ENCODE data around the gene NIP7. TPM values are rescaled to one million over a fixed set of nuclear protein-coding genes. Genes with fewer than 3 reads are reported as not detected.

The NIP7 gene
- total RNA-seq, 1 donor from 2014 or later, result 21.9 TPM

DNA sequence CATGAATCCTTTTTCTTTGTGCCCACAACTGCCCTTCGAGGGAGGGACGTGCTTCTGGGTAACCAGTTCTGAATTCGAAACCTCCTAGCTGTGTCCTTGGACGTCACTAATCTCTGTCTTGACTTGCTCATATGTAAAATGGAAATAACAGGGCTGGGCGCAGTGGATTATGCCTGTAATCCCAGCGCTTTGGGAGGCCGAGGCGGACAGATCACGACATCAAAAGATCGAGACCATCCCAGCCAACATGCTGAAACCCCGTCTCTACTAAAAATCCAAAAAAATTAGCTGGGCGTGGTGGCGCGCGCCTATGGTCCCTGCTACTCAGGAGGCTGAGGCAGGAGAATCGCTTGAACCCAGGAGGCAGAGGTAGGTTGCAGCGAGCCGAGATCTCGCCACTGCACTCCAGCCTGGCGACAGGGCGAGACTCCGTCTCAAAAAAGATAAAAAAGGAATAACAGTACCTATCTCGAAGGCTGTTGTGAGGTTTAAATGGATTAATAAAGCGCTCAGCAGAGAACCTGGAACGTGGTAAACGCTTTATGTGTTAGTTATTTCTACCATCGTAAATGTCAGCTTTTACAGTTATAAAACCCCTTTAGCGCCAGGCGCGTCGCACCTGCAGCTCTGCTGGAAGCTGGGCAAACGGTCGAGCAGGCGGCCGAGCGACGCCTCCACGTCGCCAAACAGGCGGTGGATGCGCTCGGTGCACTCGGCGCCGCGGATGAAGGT is 849 bp upstream of the NIP7 start:
- Histone ChIP-seq H3K4me1 (ENCODE audit: control insufficient read depth in 3 of 3, insufficient read depth in 3 of 3, low read length in 3 of 3) (peaks cover 16 to 26% (median 24%) of the 10 kb centered on the region in 3 donors), H3K27me3 (ENCODE audit: control insufficient read depth in 3 of 3, insufficient read depth in 3 of 3, low read length in 3 of 3) (no peaks in the 10 kb centered on the region), H3K27ac (ENCODE audit: low read depth, low read length) (peak overlapping the region; percentile 86), H3K9me3 (ENCODE audit: control insufficient read depth in 3 of 3, low read length in 3 of 3) (no peaks in the 10 kb centered on the region), H3K36me3 (ENCODE audit: control insufficient read depth in 3 of 3, insufficient read depth in 3 of 3, low read length in 3 of 3) (peaks cover 29 to 44% (median 43%) of the 10 kb centered on the region in 3 donors), H3K9ac (ENCODE audit: low read depth in 1 of 3, low read length in 3 of 3) (peak overlapping the region; percentile 86 to 93 (median 89)), H3K4me3 (ENCODE audit: low read length in 3 of 3) (peak overlapping the region; percentile 95 to 96 (median 96))

DNA sequence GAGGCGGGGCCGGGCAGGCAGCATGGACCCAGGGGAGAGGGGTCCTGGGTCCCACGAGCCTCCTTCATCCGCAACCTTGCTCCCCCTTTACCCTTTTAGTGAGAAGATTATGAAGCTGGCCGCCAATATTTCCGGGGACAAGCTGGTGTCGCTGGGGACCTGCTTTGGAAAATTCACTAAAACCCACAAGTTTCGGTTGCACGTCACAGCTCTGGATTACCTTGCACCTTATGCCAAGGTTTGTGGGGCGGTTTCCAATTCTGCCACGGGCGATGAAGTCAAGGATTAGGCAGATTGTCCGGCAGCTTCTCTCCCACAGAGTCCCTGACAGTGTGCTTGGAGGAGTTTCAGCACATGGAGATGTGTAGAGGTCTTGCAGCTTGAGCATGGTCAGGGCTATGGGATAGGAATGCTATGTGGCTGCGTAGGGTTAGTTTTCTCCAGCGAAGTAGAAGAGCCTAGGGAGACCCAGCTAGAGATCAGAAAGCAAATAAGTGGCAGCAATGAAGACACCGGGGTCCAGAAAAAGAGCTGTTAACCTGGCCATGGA is 598 bp downstream of the NIP7 start:
- Histone ChIP-seq H3K9ac (ENCODE audit: low read depth in 1 of 3, low read length in 3 of 3) (peak overlapping the region; percentile 86 to 92 (median 91)), H3K4me3 (ENCODE audit: low read length in 3 of 3) (peak overlapping the region; percentile 95 to 96 (median 96)), H3K27ac (ENCODE audit: low read depth, low read length) (peak overlapping the region; percentile 86), H3K4me1 (ENCODE audit: control insufficient read depth in 3 of 3, insufficient read depth in 3 of 3, low read length in 3 of 3) (peaks cover 16 to 26% (median 24%) of the 10 kb centered on the region in 3 donors), H3K9me3 (ENCODE audit: control insufficient read depth in 3 of 3, low read length in 3 of 3) (no peaks in the 10 kb centered on the region), H3K36me3 (ENCODE audit: control insufficient read depth in 3 of 3, insufficient read depth in 3 of 3, low read length in 3 of 3) (peaks cover 15 to 36% (median 30%) of the 10 kb centered on the region in 3 donors), H3K27me3 (ENCODE audit: control insufficient read depth in 3 of 3, insufficient read depth in 3 of 3, low read length in 3 of 3) (no peaks in the 10 kb centered on the region)

DNA sequence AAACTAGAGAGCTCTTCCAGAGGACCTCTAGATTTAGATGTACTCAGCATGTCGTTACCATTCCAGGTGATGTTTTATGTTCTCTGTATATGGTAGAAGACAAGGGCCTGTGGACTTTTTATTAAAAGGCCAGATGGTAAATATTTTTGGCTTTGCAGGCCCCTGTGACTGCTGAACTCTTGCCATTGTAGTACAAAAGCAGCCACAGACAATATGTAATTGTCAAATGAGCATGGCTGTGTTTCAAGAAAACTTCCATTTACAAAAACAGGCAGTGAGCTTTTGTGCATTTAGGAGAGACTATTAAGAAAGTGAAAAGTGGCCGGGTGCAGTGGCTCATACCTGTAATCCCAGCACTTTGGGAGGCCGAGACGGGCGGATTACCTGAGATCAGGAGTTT is 4.6 kb downstream of the NIP7 start:
- Histone ChIP-seq H3K4me1 (ENCODE audit: control insufficient read depth in 3 of 3, insufficient read depth in 3 of 3, low read length in 3 of 3) (peaks cover 9 to 11% (median 11%) of the 10 kb centered on the region in 3 donors), H3K27me3 (ENCODE audit: control insufficient read depth in 3 of 3, insufficient read depth in 3 of 3, low read length in 3 of 3) (no peaks in the 10 kb centered on the region), H3K9me3 (ENCODE audit: control insufficient read depth in 3 of 3, low read length in 3 of 3) (no peaks in the 10 kb centered on the region), H3K36me3 (ENCODE audit: control insufficient read depth in 3 of 3, insufficient read depth in 3 of 3, low read length in 3 of 3) (peaks cover 6 to 24% (median 18%) of the 10 kb centered on the region in 3 donors), H3K4me3 (ENCODE audit: low read length in 3 of 3) (no peak overlapping the region), H3K27ac (ENCODE audit: low read depth, low read length) (no peak overlapping the region), H3K9ac (ENCODE audit: low read depth in 1 of 3, low read length in 3 of 3) (no peak overlapping the region)

DNA sequence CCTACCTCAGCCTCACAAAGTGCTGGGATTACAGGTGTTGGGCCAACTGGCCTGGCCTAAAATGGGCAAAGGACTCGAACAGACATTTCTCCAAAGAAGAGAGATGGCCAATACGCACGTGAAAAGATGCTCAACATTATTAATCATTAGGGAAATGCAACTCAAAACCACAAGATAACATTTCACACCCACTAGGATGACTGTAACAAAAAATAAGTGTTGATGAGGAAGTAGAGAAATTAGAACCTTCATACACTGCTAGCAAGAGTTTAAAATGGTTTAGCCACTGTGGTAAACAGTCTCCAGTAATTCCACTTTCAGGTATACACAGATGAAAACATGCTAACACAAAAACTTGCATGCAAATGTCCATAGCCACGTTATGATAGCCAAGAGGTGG is 6.4 kb downstream of the NIP7 start:
- H3K9me3 ChIP-seq (ENCODE audit: control insufficient read depth in 3 of 3, low read length in 3 of 3), result no peaks in the 10 kb centered on the region
- no peak overlapping the region for H3K27ac ChIP-seq (ENCODE audit: low read depth, low read length)
- no peak overlapping the region for H3K4me3 ChIP-seq (ENCODE audit: low read length in 3 of 3)
- H3K9ac ChIP-seq (ENCODE audit: low read depth in 1 of 3, low read length in 3 of 3), result no peak overlapping the region
- H3K36me3 ChIP-seq (ENCODE audit: control insufficient read depth in 3 of 3, insufficient read depth in 3 of 3, low read length in 3 of 3), result peaks cover 9 to 28% (median 22%) of the 10 kb centered on the region in 3 donors
- H3K27me3 ChIP-seq (ENCODE audit: control insufficient read depth in 3 of 3, insufficient read depth in 3 of 3, low read length in 3 of 3), result no peaks in the 10 kb centered on the region
- H3K4me1 ChIP-seq (ENCODE audit: control insufficient read depth in 3 of 3, insufficient read depth in 3 of 3, low read length in 3 of 3), result peaks cover 0 to 2% (median 0%) of the 10 kb centered on the region in 3 donors

DNA sequence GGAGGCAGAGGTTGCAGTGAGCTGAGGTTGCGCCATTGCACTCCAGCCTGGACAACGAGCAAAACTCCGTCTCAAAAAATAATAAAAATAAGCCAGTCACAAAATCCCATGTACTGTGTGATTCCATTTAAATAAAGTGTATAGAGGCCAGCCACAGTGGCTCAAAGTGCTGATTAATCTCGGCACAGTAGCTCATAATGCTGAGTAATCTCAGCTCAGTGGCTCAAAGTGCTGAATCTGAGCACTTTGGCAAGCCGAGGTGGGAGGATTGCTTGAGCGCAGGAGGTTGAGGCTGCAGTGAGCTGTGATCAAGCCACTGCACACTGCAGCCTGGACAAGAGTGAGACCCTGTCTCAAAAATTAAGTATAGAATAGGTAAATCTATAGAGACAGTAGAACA is 7.1 kb downstream of the NIP7 start:
- Histone ChIP-seq H3K36me3 (ENCODE audit: control insufficient read depth in 3 of 3, insufficient read depth in 3 of 3, low read length in 3 of 3) (peaks cover 12 to 23% (median 18%) of the 10 kb centered on the region in 3 donors), H3K9me3 (ENCODE audit: control insufficient read depth in 3 of 3, low read length in 3 of 3) (no peaks in the 10 kb centered on the region), H3K4me1 (ENCODE audit: control insufficient read depth in 3 of 3, insufficient read depth in 3 of 3, low read length in 3 of 3) (no peaks in the 10 kb centered on the region), H3K4me3 (ENCODE audit: low read length in 3 of 3) (no peak overlapping the region), H3K9ac (ENCODE audit: low read depth in 1 of 3, low read length in 3 of 3) (no peak overlapping the region), H3K27me3 (ENCODE audit: control insufficient read depth in 3 of 3, insufficient read depth in 3 of 3, low read length in 3 of 3) (no peaks in the 10 kb centered on the region), H3K27ac (ENCODE audit: low read depth, low read length) (no peak overlapping the region)

DNA sequence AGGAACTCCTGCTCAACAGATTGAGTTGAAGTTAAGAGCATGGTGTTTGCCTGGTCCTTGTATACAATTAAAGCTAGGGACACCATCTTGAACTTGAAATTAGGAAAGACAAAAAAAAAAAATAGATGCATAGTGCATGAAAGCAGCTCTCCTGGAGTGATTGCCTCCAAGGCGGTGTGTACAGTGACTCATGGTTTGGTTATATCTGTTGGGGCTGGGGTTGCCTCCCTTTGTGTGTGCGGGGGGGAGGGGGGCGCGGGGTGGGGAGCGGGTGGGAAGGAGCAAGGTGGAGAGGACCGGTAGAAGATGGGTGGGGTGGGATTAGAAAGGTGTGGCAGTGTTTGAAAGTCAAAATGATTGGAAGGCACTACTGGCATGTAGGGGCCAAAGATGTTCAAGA is 8.7 kb downstream of the NIP7 start:
- H3K4me1 ChIP-seq (ENCODE audit: control insufficient read depth in 3 of 3, insufficient read depth in 3 of 3, low read length in 3 of 3), result no peaks in the 10 kb centered on the region
- H3K9ac ChIP-seq (ENCODE audit: low read depth in 1 of 3, low read length in 3 of 3), result no peak overlapping the region
- no peaks in the 10 kb centered on the region for H3K9me3 ChIP-seq (ENCODE audit: control insufficient read depth in 3 of 3, low read length in 3 of 3)
- H3K27ac ChIP-seq (ENCODE audit: low read depth, low read length), result no peak overlapping the region
- H3K4me3 ChIP-seq (ENCODE audit: low read length in 3 of 3), result no peak overlapping the region
- H3K36me3 ChIP-seq (ENCODE audit: control insufficient read depth in 3 of 3, insufficient read depth in 3 of 3, low read length in 3 of 3), result peaks cover 10 to 24% (median 16%) of the 10 kb centered on the region in 3 donors
- no peaks in the 10 kb centered on the region for H3K27me3 ChIP-seq (ENCODE audit: control insufficient read depth in 3 of 3, insufficient read depth in 3 of 3, low read length in 3 of 3)

DNA sequence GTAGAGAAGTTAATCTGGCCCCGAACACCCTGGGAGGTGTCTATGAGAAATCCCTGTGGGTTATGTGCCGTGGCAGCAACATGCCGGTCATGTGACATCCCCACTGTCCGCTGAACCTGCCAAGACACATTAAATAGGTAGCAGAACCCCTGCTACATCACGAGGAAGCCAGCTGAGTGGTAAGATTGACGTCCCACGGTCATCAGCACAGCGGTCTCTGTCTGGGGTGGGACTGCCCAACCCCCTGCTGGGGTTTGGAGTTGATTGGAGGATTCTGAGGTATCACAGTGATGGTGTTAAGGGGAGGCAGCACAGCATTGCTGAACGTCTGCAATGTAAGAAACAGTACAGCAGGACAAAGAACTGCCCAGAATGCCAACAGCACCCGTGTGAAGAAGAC is 10.0 kb downstream of the NIP7 start:
- H3K4me1 ChIP-seq (ENCODE audit: control insufficient read depth in 3 of 3, insufficient read depth in 3 of 3, low read length in 3 of 3), result no peaks in the 10 kb centered on the region
- peaks cover 10 to 17% (median 16%) of the 10 kb centered on the region in 3 donors for H3K36me3 ChIP-seq (ENCODE audit: control insufficient read depth in 3 of 3, insufficient read depth in 3 of 3, low read length in 3 of 3)
- no peaks in the 10 kb centered on the region for H3K9me3 ChIP-seq (ENCODE audit: control insufficient read depth in 3 of 3, low read length in 3 of 3)
- no peaks in the 10 kb centered on the region for H3K27me3 ChIP-seq (ENCODE audit: control insufficient read depth in 3 of 3, insufficient read depth in 3 of 3, low read length in 3 of 3)
- no peak overlapping the region for H3K4me3 ChIP-seq (ENCODE audit: low read length in 3 of 3)
- no peak overlapping the region for H3K9ac ChIP-seq (ENCODE audit: low read depth in 1 of 3, low read length in 3 of 3)
- no peak overlapping the region for H3K27ac ChIP-seq (ENCODE audit: low read depth, low read length)

DNA sequence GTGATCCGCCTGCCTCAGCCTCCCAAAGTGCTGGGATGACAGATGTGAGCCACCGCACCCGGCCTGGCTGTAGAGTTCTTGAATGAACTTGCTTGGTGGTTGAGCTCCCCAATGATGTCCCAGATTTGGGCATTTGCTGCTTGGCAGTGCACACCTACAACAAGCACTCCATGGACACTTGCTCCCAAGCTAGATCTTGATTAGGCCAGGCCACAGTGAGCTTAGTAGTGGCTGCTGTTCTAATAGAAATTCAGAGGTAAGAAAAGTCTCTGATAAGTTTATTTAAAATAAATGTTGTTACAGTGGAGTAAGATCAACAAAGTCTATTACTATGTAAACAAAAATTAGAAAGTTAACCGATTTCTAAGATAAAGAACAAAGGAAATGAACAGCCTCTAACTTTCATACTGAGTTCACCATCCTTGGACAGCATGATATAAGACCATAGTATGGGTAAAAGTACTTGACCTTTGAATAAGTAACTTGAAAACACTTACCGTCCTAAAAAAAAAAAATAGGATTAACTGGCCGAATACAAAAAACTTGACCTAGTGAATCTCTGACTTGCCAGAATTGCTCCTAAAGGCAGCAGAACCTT is 11.1 kb downstream of the NIP7 start:
- Histone ChIP-seq H3K27ac (ENCODE audit: low read depth, low read length) (no peak overlapping the region), H3K4me1 (ENCODE audit: control insufficient read depth in 3 of 3, insufficient read depth in 3 of 3, low read length in 3 of 3) (peaks cover 0 to under 1% (median 0%) of the 10 kb centered on the region in 3 donors), H3K4me3 (ENCODE audit: low read length in 3 of 3) (no peak overlapping the region), H3K27me3 (ENCODE audit: control insufficient read depth in 3 of 3, insufficient read depth in 3 of 3, low read length in 3 of 3) (no peaks in the 10 kb centered on the region), H3K9me3 (ENCODE audit: control insufficient read depth in 3 of 3, low read length in 3 of 3) (no peaks in the 10 kb centered on the region), H3K36me3 (ENCODE audit: control insufficient read depth in 3 of 3, insufficient read depth in 3 of 3, low read length in 3 of 3) (peaks cover 10 to 17% (median 16%) of the 10 kb centered on the region in 3 donors), H3K9ac (ENCODE audit: low read depth in 1 of 3, low read length in 3 of 3) (no peak overlapping the region)

DNA sequence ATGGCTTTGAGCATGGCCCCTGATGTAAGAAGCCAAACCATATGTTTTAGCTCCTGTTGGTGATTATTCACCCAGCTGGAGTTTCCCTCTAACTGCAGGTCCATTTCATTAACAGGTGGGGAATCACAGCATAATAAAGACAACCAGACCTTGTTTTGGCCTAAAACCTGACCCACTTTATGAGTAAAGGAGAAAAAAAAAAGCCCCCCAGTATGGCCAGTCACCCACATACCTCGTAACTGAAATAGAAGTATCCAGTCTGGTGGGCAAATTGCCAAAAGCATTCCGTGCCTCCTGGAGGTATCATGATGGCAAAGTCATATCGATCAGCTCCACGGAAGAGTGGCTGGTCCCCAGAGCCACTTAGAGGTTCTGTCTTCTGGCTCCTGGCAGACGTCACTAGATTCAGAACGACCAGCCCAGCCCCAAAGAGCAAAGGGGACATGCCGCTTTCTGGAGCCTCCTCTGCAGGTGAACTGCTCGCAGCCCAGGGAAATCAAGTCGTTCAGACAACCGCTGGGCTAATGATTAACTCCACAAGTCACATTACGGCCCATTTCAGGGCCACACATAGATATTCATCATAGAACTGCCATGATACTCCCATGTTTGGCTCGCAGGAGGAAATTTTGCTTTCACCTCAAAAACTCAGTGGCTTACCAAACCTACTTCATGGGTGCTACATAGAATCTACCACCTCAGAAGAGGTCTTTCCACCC is 11.9 kb downstream of the NIP7 start, which contains the start of gene TMED6:
Gene TMED6, minus strand, starts transcription at position 478 of the 719 bp plus-strand sequence. Its CDS starts 33 bp downstream, at position 445.
- Histone ChIP-seq H3K27ac (ENCODE audit: low read depth, low read length) (no peak within 1 kb of the TSS), H3K4me1 (ENCODE audit: control insufficient read depth in 3 of 3, insufficient read depth in 3 of 3, low read length in 3 of 3) (peaks cover 3 to 7% (median 6%) of the 10 kb centered on the region in 3 donors), H3K9ac (ENCODE audit: low read depth in 1 of 3, low read length in 3 of 3) (no peak within 1 kb of the TSS), H3K36me3 (ENCODE audit: control insufficient read depth in 3 of 3, insufficient read depth in 3 of 3, low read length in 3 of 3) (peaks cover 10 to 22% (median 17%) of the 10 kb centered on the region in 3 donors), H3K9me3 (ENCODE audit: control insufficient read depth in 3 of 3, low read length in 3 of 3) (no peaks in the 10 kb centered on the region), H3K4me3 (ENCODE audit: low read length in 3 of 3) (no peak within 1 kb of the TSS), H3K27me3 (ENCODE audit: control insufficient read depth in 3 of 3, insufficient read depth in 3 of 3, low read length in 3 of 3) (no peaks in the 10 kb centered on the region)

All from skeletal muscle tissue (tissue), 4 donors.